WI38 (cell line): ENCODE data around the gene TRMU.

Source experiments
- H3K4me3 ChIP-seq: 2 replicates; pipeline ENCODE4 v1.5.1; 2011; ENCODE audit warnings: low read depth, mild to moderate bottlenecking, control low read depth, low read length
- CTCF ChIP-seq: IDR thresholded peaks from 2 replicates; pipeline ENCODE4 v1.5.1; 2012; ENCODE audit warnings: low read depth, mild to moderate bottlenecking, control low read depth, low read length

TRMU gene

GRCh38 chr22:46368422-46368821, 32.9 kb downstream of the TRMU start:
- H3K4me3 ChIP-seq, result no peak overlapping the region
- no peak for TF ChIP-seq CTCF

- no peak for TF ChIP-seq CTCF
- no peak overlapping the region for H3K4me3 ChIP-seq
Observed at GRCh38 chr22:46368871-46369715, 33.6 kb downstream of the TRMU start.

GRCh38 chr22:46369716-46370583, 34.4 kb downstream of the TRMU start:
- H3K4me3 ChIP-seq, result no peak overlapping the region
- no peak for TF ChIP-seq CTCF

- TF ChIP-seq CTCF, result no peak
- no peak overlapping the region for H3K4me3 ChIP-seq
Observed at GRCh38 chr22:46370584-46371291, 35.2 kb downstream of the TRMU start.

GRCh38 chr22:46371623-46372226, 36.2 kb downstream of the TRMU start:
- no peak for TF ChIP-seq CTCF
- H3K4me3 ChIP-seq, result no peak overlapping the region

GRCh38 chr22:46372686-46373085, 37.2 kb downstream of the TRMU start:
- H3K4me3 ChIP-seq, result no peak overlapping the region
- no peak for TF ChIP-seq CTCF
